Measurements from ENCODE around the gene COLGALT1. TPM values are rescaled to one million over a fixed set of nuclear protein-coding genes. Genes with fewer than 3 reads are reported as not detected.

COLGALT1 gene
- total and polyA plus RNA-seq, 2 experiments from 2014 or later: 18.2 to 63.4 TPM

GRCh38 chr19:17624314-17624991, 69.0 kb downstream of the COLGALT1 start (continued):
- no peak for TF ChIP-seq ZNF462 (CRISPR knock-in tag; IDR thresholded peaks at IDR 0.05)
- no peak for TF ChIP-seq EZH2 (IDR thresholded peaks at IDR 0.05; ENCODE audit: low read depth, unreplicated experiment)
- TF ChIP-seq REST (IDR thresholded peaks at IDR 0.05; ENCODE audit: unreplicated experiment): no peak
- TF ChIP-seq JUNB (IDR thresholded peaks at IDR 0.05; ENCODE audit: unreplicated experiment): no peak

- Histone ChIP-seq H3K4me1 (ENCODE audit: insufficient read depth) (no peaks in the 10 kb centered on the region), H3K4me2 (no peak overlapping the region), H3K9me2 (ENCODE audit: insufficient read depth) (no peaks in the 10 kb centered on the region), H4K20me1 (replicated peaks; ENCODE audit: insufficient read depth) (no peaks in the 10 kb centered on the region; the same call in 1 of the 2 replicates), H3K27ac (ENCODE audit: low read depth) (no peak overlapping the region), H2AFZ (no peak overlapping the region), H3K4me3 (no peak overlapping the region), H3K36me3 (ENCODE audit: insufficient read depth) (0 out of 2 replicates have a peak, but pooled peaks cover 4% of the 10 kb centered on the region), H3K27me3 (ENCODE audit: insufficient read depth) (no peaks in the 10 kb centered on the region), H3K79me2 (replicated peaks; ENCODE audit: insufficient read depth) (no peaks in the 10 kb centered on the region), H3F3A (replicated peaks; ENCODE audit: low read depth) (0 out of 2 replicates have a peak, but pooled peaks cover 6% of the 10 kb centered on the region)
- no peaks in the 10 kb centered on the region; the same call in 2 of the 3 replicates for H3K9me3 Mint-ChIP-seq
- H3K4me1 Mint-ChIP-seq: no peaks in the 10 kb centered on the region
- H3K4me3 Mint-ChIP-seq: no peak overlapping the region
- peaks cover 59% of the 10 kb centered on the region for H3K36me3 Mint-ChIP-seq (ENCODE audit: low read depth)
- ATAC-seq (no peak), DNase-seq (ENCODE audit: low spot score) (no peak)
- no peak overlapping the region for H3K27ac Mint-ChIP-seq
- H3K27me3 Mint-ChIP-seq (ENCODE audit: insufficient read depth, low read depth, poor library complexity): peaks cover 11% of the 10 kb centered on the region
- no peak for TF ChIP-seq REST (IDR thresholded peaks at IDR 0.05; ENCODE audit: unreplicated experiment)
- no peak for TF ChIP-seq EZH2phosphoT487 (IDR thresholded peaks at IDR 0.05; ENCODE audit: unreplicated experiment)
- TF ChIP-seq POLR2AphosphoS5 (IDR thresholded peaks at IDR 0.05; ENCODE audit: low read depth): no peak
- TF ChIP-seq ZNF331 (CRISPR knock-in tag; IDR thresholded peaks at IDR 0.05; ENCODE audit: low read depth): no peak
- no peak for TF ChIP-seq ZNF114 (CRISPR knock-in tag; IDR thresholded peaks at IDR 0.05)
- no peak for TF ChIP-seq JUNB (IDR thresholded peaks at IDR 0.05; ENCODE audit: unreplicated experiment)
Measured at GRCh38 chr19:17625043-17625442, 69.6 kb downstream of the COLGALT1 start.
